ENCODE measurements around the gene MYT1.
A peak's percentile ranks its signal among the peaks of the same experiment; 100 is the strongest.

MYT1 gene

DNA sequence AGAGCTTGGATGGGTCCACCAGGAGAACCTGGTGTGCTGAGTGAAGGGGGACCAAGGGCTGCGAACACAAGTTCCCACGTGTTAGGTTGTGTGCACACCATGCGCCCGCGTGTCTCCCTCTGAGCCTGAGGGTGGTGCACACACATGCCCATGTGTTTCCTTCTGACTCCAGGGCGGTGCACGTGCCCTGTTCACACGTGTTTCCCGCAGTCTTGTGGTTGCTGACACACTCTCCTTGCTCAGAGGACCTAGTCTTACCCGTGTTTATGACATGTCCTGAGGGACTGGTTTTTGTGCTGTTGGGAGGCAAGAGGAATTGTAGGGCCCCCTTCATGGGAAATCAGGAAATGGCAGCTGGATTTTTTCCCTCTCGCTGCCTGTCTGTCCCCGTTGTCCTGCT lies 55.0 kb downstream of the MYT1 start:
- DNase-seq (ENCODE audit: low spot score) = peak; percentile 34

DNA sequence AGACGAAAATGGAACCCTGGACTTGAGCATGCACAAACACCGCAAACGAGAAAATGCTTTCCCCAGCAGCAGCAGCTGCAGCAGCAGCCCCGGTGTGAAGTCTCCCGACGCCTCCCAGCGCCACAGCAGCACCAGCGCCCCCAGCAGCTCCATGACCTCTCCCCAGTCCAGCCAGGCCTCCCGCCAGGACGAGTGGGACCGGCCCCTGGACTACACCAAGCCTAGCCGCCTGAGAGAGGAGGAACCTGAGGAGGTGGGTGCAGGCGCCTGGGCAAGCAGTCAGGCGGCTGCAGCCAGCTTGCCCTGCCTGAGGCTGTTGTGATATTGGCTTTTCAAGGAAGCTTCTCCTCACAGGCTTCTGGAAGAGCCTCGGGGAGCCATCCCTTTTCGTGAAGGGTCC lies 55.5 kb downstream of the MYT1 start:
- DNase-seq (ENCODE audit: low spot score) = no peak

DNA sequence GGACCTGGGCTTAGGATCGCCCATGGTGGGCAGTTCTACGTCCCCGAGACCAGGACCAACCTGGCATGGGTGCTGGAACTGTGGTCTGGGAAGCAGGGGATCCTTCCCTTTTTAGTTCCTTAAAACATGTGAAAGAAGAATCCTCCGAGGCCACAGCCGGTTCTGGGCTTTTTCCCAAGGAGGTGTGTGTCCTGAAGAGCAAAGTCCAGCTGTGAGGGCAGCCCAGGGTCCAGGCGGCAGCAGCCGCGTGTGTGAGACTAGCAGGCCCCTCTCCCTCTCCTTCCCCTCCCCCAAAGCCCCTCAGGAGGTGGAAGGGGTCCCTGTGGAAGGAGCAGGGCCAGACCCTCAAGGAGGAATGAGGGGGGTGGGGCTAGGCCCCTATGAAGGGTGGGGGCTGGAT lies 56.2 kb downstream of the MYT1 start:
- DNase-seq (ENCODE audit: low spot score) = no peak

DNA sequence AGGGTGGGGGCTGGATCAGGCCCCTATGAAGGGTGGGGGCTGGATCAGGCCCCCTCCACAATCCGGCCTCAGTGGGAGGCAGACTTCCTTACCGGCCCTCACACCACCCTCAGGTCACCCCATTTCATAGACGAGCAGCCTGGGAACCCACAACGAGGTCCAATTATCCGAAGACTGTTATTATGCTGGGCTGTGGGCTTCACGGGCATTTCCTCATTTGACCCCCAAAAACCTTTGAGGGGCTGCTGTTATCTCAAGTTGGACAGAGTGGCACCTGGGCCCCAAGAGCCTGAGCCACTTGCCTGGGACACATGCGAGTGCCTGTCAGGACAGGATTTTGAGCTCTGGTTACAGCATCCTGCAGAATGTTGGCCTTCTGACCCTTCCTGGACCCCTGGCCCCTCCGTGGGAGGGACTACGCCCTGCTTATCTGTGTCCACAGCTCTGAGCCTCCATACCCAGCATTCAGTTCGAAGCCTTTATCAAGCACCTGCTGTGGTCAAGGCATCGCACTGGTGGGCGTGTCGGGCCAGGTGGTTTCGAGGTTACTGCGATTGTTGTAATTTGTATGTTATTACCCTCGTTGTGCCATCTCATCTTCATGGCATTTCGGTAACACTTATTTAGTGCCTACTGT lies 56.8 kb downstream of the MYT1 start:
- DNase-seq (ENCODE audit: low spot score) = no peak

DNA sequence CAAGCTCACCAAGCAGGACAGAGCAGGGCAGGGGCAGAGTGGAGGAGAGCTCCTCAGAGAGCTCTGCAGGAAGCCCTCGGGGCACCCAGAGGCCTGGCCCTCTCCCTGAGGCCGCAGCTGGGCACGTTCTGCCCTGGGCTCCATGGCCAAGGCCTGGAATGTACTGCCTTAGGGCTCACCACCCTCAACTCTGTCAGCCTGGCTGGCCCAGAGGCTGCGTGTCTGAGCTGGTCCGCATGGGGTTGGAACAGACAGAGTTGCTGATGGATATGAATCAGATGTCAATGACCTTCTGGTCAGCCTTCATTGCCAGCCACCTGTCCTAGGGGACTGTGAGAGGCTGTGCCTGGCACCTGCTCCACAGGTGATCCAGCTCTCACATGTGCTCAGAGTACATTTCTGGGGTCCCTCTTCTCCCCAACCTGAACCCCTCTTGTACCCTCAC lies 58.1 kb downstream of the MYT1 start:
- DNase-seq (ENCODE audit: low spot score) = peak; percentile 52

DNA sequence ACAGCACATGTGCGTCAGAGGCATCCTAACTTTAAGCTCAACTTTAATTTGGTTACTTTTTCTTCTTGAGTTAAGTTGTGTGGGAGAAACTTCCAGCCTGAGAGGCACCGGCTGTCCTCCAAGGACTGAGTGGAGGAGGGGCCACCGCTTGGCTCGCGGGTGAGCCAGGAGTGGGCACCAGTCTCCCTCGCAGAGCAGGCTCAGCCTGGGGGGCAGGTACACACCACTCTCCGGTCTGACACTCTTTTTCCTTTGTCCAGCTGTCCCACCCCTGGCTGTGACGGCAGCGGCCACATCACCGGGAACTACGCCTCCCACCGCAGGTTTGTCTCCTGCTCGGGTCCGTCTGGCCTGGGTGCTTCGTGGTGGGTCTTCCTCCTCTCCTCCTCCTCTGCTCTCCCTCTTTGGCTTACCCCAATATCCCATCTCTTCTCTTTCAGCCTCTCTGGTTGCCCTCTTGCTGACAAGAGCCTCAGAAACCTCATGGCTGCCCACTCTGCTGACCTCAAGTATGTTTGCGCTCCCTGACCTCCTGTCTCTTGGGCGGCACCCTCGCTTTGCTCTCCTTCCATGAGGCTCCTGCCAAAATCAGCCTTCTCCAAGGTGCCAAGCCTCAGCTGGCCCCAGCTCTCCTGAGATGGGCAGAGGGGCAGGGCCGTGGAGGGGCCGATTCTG lies 58.7 kb downstream of the MYT1 start:
- DNase-seq (ENCODE audit: low spot score) = no peak

DNA sequence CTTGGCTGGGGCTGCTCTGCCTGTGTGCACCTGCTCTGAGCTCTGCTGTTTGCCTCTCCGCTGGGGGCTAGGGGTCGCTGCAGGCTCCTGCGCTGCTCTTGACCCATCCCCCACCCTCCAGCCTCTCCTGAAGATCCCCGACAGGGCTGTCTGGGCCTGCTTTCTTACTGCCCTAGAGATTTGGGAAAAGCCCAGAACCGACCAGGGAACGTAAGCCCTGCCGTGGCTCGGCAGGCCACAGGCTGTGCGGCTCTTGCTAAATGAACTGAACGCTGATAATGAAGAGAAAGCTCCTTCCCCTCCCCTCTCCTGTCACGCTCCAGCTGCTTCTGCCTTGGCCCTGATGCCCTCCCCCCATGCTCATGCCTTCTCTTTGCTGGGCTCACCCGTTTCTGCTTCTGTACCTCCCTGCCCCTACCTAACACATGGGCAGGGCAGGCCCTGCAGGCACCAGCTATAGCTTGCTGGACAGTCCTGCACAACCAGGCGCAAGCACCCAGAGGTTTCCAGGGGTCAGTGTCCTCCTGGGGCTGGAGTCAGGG lies 59.3 kb downstream of the MYT1 start:
- peak; percentile 38 for DNase-seq (ENCODE audit: low spot score)

DNA sequence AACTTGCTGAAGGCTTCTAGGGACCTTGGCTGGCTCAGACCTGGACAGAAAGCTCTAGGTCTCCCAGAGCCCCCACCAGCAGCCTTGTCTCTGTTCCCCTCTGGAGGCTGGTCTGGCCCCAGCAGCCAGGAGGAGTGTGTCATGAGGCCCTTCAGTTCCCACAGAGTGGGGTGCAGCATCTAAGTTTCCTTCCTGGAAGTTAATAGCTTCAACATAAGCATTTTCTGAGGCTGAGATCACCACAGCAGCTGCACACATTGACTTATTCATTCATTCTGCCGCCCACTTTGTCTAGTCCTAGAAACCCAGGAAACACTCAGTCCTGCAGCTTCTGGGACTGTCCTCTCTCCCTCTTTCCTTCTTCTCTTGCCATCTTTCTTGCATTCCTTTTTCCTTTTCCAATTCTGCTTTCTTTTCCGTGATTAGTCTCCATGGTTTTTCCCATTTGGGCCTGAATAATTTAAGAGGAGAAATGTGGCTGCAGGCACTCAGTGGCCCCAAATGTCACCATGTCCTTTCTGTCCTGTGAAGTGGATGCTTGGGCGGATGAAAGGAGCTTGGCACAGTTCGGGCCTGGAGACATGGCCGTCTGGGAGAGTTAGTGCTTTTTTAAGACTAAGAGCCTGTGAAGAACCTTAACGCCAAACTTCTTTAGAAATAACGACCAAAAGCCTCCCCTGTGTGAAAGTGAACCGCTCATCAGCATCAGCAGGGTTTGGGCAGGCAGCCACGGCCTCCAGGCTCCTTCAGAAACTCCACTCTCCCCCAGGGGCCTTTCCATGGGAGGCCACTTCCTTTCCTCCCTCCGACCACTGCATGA lies 60.3 kb downstream of the MYT1 start:
- DNase-seq (ENCODE audit: low spot score) = peak; percentile 95

DNA sequence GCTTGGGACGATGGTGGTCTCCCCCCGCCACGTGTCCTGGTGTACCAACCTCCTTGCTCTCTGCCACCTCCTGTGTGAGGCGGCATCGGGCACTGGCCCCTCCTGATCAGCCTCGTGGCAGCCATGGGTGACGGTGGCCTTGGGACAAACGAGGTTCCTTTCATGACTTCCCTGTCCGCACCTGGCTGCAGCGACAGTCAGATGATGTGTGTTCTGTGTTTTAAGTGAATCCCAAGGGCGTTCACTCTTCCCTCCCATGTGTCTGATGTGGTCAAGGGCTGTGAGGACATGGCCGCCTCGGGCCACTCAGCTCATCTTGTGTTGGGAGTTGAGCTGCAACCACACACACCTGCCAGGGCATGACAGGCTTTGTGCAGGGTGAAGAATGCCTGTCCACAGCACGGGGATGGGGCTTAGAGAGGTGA lies 60.9 kb downstream of the MYT1 start:
- no peak for DNase-seq (ENCODE audit: low spot score)

DNA sequence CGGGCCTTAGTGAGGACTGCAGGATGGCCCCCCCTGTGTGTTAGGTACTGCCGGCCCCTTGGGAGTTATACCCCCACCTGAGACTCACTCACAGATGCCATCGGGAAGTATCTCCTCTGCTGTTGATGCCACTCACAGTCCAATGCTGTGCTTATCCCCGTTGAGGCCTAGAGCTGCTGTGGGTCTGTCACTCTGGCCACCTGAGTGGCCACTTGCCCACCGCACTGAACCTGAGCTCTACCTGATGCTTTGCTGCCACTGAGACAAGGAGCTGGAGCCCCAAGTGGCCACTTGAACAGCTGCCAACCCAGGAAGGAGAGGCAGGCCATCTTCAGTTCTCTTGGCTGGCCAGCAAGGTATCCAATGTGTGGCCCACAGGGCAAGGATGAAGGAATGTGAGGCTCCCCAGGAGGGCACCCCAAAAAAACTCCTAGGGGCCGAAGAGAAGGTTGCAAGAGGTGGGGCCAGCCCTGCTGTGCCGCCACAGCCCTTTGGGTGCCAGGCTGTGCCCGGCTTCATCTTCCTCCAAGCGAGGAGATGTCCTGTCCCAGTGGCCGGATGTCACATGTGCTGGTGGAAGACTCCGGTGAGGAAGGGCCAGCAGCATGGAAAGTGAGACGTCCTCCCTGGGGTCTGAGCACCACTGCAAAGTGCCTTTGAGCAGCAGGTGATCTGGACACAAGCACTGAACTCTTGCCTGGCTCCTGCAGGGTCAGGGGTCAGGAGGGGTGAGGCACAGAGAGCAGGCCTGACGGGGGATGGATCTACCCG lies 61.8 kb downstream of the MYT1 start:
- DNase-seq (ENCODE audit: low spot score) = no peak

DNA sequence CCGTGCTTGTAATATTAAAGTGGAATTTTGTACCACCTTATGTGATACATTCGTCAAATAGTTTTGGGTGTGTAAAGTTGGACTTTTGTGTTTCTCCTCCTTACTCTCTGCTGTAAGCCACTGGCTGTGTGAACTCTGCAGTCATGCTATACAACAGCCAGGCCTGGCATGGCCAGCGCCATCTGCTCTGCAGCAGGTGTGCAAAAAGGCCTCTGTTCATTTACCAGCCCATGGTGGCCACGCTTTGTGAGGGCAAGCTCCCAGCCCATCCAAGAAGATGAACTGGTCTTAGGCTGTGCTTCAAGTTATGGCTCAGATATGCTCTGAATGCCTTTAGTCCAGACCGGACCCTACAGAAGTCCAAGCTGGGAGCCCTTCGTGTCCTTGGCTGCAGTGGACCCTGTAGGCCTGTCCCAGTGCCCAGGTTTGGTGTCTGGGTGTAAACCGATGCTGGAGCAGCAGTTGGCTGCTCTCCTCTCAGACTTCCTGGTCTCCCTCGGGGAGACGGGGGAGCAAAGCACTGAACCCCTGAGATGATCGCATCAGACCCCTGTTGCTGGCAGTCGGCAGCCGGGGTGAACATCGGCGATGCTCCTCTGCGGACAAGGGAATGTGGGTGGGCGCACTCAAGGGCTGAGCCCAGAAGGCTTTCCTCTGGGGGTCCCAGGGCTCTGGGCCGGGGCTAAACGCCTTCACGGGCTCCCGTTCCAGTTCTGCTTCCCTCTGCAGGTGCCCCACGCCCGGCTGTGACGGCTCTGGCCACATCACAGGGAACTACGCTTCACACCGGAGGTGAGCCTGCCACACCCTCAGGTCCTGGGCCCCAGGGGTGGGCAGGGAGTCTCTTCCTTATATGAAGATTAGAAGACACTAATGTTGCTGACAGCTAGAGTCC lies 62.7 kb downstream of the MYT1 start:
- no peak for DNase-seq (ENCODE audit: low spot score)

DNA sequence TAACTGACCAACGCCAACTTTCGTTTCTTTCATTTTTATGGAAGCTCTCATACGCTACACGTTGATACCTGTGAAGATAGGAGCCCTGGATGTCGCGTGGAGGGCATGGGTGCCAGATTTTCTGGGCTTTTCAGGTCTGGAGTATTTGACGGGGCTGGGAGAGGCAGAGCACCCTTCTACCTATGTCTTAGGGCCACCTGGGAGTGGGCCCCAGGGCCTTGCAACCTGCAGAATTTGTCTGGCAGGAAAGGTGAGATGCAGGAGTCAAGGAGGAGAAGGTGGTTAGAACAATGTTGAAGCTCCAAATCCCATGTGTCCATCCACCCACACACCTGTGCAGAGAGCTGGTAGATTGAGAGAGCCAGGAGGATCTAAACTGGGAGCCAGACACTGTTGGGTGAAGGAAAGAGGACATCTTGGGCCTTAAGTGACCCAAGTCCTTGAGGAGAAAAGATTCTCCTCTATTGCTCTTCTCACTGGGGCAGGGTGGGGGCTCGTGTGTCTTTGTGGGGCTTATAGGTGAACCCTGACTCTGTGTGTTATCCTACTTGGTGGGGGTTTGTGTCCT lies 63.9 kb downstream of the MYT1 start:
- DNase-seq (ENCODE audit: low spot score) = no peak

DNA sequence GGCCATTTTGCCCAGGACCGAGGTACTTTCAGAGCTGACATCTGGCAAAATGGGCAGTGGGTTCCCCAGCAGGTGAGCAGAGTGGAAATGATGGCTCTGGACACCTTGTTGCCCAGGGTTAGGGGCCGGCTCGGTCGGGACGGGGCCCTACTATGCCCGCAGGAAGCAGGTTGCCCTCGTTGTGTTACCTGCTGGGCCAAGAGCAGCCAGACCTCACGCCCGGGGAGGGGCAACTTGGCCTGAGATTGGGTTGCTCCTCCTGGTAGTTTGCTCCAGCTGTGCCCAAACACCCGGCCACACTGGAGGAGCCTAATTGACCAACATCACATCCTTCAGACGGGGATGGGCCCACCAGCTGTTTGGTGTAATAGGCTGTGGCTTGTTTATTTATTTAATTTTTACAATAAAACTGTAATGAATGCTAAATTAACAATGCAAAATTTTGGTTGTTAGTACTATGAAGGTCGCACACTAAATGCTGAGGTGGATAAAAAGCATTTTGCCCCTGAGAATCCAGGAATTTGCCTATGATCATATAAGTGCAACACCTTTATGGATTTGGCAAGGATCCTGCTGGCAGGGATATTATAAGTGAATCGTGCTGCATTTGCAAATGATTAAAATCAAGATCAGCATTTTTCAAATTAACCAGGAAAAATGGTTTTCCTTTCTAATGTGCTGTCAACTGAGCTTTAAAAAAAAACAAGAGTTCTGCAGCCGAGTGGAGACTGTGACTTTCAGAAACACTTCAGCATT lies 64.7 kb downstream of the MYT1 start:
- no peak for DNase-seq (ENCODE audit: low spot score)

DNA sequence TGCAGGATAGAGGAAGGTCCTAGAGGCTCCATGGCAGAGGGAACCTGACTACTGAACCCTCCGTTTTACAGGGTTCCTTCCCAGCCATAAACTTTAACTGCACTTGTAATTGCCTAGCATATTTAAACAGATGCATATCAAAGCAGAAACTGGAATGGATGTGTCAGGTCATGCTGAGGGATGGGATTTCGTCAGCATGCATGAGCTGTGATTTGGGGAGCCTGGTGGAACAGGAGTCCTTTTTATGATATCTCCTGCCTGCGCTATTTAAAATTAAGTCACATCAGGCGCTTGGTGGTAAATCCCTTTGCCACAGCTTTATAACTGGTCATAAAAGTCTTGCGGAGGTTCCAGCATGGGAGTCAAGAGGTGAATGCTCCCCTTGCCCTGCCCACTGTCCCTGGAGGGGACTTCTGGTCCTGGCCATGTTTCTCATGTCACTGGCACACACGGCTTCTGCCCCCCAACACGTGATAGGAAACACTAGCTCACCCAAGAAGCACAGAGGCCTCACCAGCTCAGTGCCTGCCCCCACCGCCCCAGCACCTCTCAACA lies 65.3 kb downstream of the MYT1 start:
- DNase-seq (ENCODE audit: low spot score) = no peak

DNA sequence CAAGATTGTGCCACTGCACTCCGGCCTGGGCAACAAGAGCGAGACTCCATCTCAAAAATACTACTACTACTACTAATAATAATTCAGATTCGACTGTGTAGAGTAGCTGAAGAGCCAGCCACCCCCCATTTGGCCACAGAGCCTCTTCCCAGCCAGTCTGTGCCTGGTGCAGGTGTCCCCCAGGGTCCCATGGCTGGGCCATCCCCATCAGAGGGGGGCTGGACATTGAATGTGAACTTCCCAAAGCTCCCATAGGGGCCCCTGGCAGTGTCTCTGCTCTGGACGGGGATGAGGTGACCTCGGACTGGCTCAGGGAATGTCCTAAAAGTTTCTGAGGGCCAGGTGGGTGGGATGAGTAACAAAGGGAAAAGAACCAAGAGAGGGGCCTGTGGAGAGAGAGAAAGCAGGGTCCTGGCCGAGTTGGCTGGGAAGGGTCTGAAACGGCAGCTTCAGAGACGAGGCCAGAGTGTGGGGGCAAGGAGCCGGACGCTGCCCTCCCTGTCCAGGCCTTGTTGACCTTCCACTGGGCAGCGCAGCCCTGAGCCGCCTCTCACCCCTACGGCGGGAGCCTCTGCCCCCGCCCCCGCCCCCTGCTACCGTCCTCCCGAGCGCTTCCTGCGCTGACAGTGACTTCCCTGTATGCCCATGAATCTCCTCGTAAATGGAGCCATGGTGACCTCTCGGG lies 66.4 kb downstream of the MYT1 start:
- no peak for DNase-seq (ENCODE audit: low spot score)

DNA sequence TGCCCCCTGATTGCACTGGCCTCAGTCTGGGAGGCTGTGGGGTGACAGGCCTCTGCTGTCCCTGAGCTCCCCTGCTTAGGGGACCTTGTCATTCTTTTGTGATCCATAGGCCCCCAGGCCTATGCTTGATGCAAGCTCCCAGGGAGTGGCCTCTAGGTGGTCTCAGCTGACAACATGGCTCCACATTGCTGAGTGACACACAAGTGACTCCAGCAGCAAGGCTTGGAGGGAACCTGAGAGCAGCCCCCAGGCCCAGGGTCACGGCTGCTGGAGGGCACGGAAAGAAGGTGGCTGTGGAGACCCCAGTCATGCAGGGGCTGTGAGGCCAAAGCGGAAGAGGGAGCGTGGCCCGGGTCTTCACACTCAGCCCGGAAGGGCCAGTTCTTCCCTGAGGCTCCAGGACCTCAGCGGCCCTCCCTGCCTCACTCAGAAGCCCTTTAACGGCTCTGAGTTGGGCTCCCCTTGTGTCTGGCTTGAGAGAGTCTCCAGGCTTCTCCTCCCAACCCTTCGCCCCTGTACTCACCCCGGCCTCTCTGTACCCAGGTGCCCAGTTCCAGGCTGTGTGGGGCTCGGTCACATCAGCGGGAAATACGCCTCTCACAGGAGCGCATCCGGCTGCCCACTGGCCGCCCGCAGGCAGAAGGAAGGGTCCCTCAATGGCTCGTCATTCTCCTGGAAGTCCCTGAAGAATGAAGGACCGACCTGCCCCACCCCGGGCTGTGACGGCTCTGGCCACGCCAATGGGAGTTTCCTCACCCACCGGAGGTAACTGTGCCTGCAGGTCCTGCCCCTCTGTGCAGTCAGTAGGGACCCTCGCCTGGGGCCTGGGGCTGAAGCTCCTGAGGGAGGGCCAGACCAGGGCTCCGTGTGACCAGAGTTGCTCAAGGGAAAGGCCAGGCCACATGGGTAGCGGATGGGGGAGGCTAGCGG lies 67.6 kb downstream of the MYT1 start:
- no peak for DNase-seq (ENCODE audit: low spot score)

DNA sequence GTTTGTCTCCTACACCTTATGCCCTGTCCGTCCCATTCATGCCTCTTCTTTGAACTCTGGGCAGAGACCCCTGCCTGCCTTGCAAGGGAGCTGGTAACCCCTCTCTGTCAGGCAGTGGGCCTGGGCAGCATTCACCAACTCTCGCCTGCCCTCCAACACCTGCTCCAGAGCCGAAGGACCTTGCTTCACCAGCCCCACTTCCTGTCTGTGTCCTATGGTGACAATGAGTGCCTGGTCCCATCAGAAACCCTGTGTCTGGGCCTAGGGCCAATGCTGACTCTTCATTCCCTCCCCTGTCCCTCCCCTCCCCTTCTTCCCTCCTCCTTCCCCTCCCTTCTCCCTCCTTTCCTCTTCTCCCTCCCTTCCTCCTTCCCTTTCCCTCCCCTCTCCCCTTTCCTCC lies 68.5 kb downstream of the MYT1 start:
- DNase-seq (ENCODE audit: low spot score) = no peak

DNA sequence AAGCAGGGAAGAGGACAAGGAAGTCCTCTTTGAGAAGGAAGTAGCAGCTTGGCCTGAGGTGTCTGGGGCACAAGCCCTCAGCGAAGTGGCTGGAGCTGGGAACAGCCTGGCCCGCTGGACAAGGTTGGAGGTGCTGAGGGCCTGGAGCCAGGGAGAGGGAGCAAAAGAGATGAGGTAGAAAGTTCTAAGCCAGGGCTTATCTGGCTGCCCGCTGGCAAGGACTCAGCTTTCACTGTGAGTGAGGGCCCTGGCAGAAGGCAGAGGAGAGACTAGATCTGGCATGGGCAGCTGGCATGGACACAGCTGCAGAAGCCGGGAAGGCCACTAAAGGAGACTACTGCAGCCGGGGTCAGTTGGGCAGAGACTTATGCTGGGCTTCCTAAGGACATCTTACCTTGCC lies 69.5 kb downstream of the MYT1 start:
- no peak for DNase-seq (ENCODE audit: low spot score)

All from GM03348 (cell line).